T1000 (cell line): ENCODE results near the gene TCF12.

ENCODE experiments used
- DNase-seq: peaks from one replicate; lab custom pipeline; 2025; ENCODE audit warnings: mixed read lengths; lab: John Stamatoyannopoulos, UW

TCF12 gene

GRCh38 chr15:56918046-56918938, at the start of gene TCF12:
TSS of gene TCF12 (plus strand) at chr15:56918644. CDS start at chr15:56919914, 1,270 bp downstream.
- peak; percentile 84 for DNase-seq

- no peak for DNase-seq
Observed at GRCh38 chr15:56869573-56869972, 48.9 kb upstream of the TCF12 start.

GRCh38 chr15:56871185-56871584, 47.3 kb upstream of the TCF12 start:
- DNase-seq: no peak

DNA sequence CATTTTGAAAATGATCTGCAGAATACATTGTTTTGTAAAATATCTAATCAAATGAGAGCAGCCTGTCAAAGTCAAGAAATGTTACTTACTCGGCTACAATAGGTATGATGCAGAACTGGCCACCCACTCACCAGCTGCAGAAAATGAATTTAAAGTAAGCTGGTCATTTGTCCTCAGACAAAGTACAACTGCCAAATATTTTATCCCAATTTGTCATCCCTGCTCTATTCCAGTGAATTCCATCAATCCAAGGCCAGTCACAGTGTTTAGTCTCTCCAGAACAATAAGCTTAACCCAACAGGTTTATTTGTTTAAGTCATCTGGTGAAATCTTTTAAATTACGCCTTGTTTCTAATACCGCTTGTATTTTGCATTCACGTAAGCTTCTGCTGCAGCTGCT, 46.6 kb upstream of the TCF12 start:
- no peak for DNase-seq

DNA sequence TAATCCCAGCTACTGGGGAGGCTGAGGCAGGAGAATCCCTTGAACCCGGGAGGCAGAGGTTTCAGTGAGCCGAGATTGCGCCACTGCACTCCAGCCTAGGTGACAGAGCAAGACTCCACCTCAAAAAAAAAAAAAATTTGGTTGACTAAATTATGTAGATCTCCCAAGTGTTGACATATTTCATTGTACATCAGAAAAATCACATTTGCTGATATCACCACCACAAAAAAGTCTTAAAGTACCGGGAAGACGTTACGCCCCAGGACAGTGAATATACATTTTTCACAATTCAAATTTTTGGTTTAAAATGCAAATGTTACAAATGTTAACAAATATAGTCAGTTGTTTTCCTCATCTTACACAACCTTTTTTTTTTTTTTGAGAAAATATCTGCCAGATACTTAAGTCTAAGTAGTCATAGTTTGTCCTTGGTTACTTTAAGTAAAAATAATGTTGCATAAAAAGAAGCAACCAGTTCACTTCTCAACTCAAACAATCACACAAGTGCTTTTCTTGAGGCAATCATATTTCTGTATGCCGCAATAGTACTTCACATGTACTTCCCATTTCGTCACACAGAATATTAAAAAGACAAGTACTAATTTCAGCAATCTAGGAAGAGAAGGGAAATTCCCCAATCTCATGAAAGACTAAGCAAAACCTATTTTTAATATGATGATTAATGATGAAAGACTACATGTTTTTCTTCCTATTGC, 41.0 kb upstream of the TCF12 start:
- no peak for DNase-seq

DNA sequence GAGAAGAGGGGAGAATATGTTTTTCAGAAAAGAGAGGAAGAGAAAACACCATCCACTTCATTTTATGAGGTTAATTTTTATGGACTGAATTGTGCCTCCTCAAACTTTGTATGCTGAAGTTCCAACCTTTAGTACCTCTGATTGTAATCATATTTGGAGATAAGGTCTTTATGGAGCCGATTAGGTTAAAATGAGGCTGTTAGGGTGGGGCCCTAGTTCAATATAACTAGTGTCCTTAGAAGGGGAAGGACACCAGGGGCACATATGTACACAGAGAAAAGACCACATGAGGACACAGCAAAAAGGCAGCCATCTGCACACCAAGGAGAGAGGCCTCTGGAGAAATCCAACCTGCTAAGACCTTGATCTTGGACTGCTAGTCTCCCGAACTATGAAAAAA, 38.9 kb upstream of the TCF12 start:
- DNase-seq: no peak

- DNase-seq: no peak
Observed at GRCh38 chr15:56883088-56883487, 35.4 kb upstream of the TCF12 start.

GRCh38 chr15:56886363-56886931, 32.0 kb upstream of the TCF12 start:
- DNase-seq: no peak

GRCh38 chr15:56886932-56887781, 31.3 kb upstream of the TCF12 start:
- peak; percentile 88 for DNase-seq

- DNase-seq: no peak
Observed at GRCh38 chr15:56887782-56888438, 30.5 kb upstream of the TCF12 start.

- no peak for DNase-seq
Observed at GRCh38 chr15:56890038-56890437, 28.4 kb upstream of the TCF12 start.

DNA sequence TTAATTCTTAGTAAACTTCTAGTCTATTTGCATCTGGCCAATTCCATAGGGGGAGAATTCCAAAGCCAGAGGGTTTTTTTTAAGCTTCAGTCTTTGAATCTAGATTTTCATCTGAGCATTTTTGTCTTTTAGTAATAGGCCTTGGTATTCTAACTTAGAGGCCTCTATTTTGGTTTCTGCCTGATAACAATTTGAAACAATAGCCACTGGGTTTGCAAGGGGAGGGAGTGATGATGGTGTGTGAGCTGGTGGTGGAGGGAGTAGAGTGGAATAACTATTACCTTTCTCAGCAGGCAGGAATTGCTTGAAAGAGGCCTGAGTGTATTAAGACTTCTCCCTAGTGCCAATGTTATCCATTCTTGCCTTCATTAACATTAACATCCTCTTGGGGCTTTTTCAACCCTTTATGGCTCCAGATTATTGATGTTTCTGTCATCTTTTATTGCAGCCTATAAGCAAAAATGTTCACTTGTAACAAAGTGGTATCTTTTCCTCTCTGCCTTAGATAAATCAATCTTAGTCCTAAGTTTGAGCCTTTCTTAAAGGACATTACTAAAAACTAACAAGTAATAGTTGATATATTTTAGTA, 26.5 kb upstream of the TCF12 start:
- no peak for DNase-seq

- no peak for DNase-seq
Observed at GRCh38 chr15:56892659-56893363, 25.6 kb upstream of the TCF12 start.

GRCh38 chr15:56893364-56893678, 25.1 kb upstream of the TCF12 start:
- DNase-seq: no peak

GRCh38 chr15:56894601-56895000, 23.8 kb upstream of the TCF12 start:
- no peak for DNase-seq

DNA sequence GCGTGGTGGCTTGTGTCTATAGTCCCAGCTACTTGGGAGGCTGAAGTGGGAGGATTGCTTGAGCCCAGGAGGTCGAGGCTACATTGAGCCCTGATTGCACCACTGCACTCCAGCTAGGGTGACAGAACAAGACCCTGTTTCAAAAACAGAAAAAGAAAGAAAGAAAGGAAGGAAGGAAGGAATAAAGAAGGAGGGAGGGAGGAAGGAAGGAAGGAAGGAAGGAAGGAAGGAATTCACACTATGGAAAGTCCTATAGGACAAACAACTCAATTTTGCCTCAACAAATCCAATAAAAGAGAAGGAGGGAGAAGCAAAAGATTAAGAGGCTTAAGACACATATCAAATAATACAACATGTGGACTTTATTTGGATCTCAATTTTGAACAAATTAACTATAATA, 16.5 kb upstream of the TCF12 start:
- DNase-seq: no peak

GRCh38 chr15:56906766-56907165, 11.7 kb upstream of the TCF12 start:
- no peak for DNase-seq

GRCh38 chr15:56910801-56911200, 7.6 kb upstream of the TCF12 start:
- DNase-seq: no peak

DNA sequence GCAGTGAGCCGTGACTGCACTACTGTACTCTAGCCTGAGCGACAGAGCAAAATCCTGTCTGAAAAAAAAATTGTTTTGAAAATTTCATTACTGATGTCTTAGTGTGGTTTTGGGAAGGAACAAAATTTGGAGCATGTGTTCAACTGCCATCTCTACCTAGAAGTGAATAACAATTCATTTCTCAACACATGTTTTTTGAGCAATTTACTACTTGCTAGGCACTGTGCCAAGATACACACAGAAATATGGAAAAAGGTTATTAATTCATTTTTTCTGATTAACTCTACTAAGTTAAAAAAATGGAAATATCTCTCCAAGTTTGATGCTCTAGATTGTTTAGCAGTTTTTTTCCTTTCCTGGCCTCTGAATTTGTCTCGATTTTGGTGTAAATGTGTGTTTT, 5.2 kb upstream of the TCF12 start:
- DNase-seq: no peak

DNA sequence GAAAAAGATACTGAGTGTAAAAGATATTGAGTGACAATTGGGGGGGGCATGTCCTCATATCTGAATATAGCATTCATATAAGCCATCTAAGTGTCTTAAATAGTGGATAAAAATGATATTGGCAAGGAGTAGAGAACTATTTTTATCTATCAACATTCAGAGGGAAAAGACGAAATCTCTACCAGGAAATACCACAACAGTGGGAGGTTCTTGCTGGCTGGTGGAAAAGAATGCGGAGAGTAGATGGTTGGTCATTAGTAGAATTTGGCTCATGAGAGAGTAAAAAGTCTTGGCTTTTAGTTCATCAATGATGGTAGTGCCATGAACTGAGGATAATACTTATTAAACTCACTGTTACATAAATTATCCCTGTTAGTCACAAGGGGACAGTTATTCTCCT, 4.8 kb upstream of the TCF12 start:
- DNase-seq: no peak

- no peak for DNase-seq
Observed at GRCh38 chr15:56915888-56916287, 2.6 kb upstream of the TCF12 start.
